KMS-11 (cell line): ENCODE results near the gene RMI1.

Experiments
- H2AFZ ChIP-seq: fragments of 200-600 bp; sonication (generic); 2 replicates; pipeline ENCODE4 v1.6.1; 2016; ENCODE audit warnings: antibody characterized with exemption, mixed run types, low read depth
- H3K27ac ChIP-seq: fragments of 200-600 bp; sonication (generic); 2 replicates; pipeline ENCODE4 v1.6.1; 2016; ENCODE audit warnings: mild to moderate bottlenecking, mixed run types
- H3K27me3 ChIP-seq: fragments of 200-600 bp; sonication (generic); 2 replicates; pipeline ENCODE4 v1.6.1; 2017; ENCODE audit warnings: mild to moderate bottlenecking, low read depth, mixed run types, moderate library complexity; ENCODE audit not compliant: insufficient read depth
- H3K36me3 ChIP-seq: fragments of 200-600 bp; sonication (generic); 2 replicates; pipeline ENCODE4 v1.6.1; 2017; ENCODE audit warnings: mild to moderate bottlenecking, mixed run types; ENCODE audit not compliant: insufficient read depth
- H3K4me1 ChIP-seq: fragments of 200-600 bp; sonication (generic); 2 replicates; pipeline ENCODE4 v1.6.1; 2016; ENCODE audit warnings: mild to moderate bottlenecking, low read depth, mixed run types; ENCODE audit not compliant: poor library complexity, severe bottlenecking
- H3K4me2 ChIP-seq: fragments of 200-600 bp; sonication (generic); 2 replicates; pipeline ENCODE4 v1.7.0; 2016; ENCODE audit warnings: mild to moderate bottlenecking, mixed run types
- H3K4me3 ChIP-seq: fragments of 200-600 bp; sonication (generic); IDR thresholded peaks from 2 replicates; pipeline ENCODE4 v1.6.1; 2017; ENCODE audit warnings: low read depth, low read length, mixed read lengths; ENCODE audit not compliant: insufficient read depth
- H3K79me2 ChIP-seq: fragments of 200-600 bp; sonication (generic); 2 replicates; pipeline ENCODE4 v1.6.1; 2016; ENCODE audit warnings: low read depth, mixed run types; ENCODE audit not compliant: insufficient read depth
- H3K9ac ChIP-seq: fragments of 200-600 bp; sonication (generic); 2 replicates; pipeline ENCODE4 v1.6.1; 2016; ENCODE audit warnings: mild to moderate bottlenecking, mixed run types
- H4K20me1 ChIP-seq: fragments of 200-600 bp; sonication (generic); 2 replicates; pipeline ENCODE4 v1.6.1; 2016; ENCODE audit warnings: mild to moderate bottlenecking, mixed run types; ENCODE audit not compliant: insufficient read depth
- TF ChIP-seq, protein P1 (sequence below): fragments of 200-600 bp; sonication (generic); conservative IDR thresholded peaks from 2 replicates; pipeline ENCODE4 v1.6.1; 2017; ENCODE audit warnings: low read depth, mild to moderate bottlenecking, antibody characterized with exemption, low read length, moderate library complexity, mixed read lengths

The RMI1 gene

DNA sequence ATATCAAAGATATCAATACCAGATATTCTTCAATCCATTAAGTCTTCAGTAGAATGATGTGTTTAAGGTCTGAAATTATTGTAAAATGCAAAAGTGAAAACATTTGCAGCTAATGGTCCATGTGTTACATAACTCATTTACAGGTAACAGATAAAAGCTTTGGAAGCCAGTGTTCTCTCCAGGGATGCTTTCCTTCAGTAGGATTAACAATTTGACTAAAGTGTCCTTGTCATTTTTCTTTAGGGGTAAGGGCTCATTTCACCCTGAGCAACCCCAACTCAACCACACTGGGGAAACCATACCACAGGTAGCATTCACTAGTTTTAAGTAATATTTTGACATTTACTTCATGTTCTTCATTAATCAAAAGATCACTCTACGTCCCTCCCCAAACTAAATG lies 13.5 kb upstream of the RMI1 start:
- no peak overlapping the region for H2AFZ ChIP-seq
- H4K20me1 ChIP-seq, result peaks cover 8% of the 10 kb centered on the region
- H3K4me2 ChIP-seq, result no peak overlapping the region
- peaks cover 8% of the 10 kb centered on the region for H3K4me1 ChIP-seq
- H3K4me3 ChIP-seq, result no peak overlapping the region
- H3K27me3 ChIP-seq, result no peaks in the 10 kb centered on the region
- H3K36me3 ChIP-seq, result peaks cover 26% of the 10 kb centered on the region; the same call in 1 of the 2 replicates
- peaks cover 19% of the 10 kb centered on the region for H3K79me2 ChIP-seq
- no peak overlapping the region for H3K9ac ChIP-seq
- H3K27ac ChIP-seq, result no peak overlapping the region; the same call in 1 of the 2 replicates
- TF ChIP-seq, protein P1, sequence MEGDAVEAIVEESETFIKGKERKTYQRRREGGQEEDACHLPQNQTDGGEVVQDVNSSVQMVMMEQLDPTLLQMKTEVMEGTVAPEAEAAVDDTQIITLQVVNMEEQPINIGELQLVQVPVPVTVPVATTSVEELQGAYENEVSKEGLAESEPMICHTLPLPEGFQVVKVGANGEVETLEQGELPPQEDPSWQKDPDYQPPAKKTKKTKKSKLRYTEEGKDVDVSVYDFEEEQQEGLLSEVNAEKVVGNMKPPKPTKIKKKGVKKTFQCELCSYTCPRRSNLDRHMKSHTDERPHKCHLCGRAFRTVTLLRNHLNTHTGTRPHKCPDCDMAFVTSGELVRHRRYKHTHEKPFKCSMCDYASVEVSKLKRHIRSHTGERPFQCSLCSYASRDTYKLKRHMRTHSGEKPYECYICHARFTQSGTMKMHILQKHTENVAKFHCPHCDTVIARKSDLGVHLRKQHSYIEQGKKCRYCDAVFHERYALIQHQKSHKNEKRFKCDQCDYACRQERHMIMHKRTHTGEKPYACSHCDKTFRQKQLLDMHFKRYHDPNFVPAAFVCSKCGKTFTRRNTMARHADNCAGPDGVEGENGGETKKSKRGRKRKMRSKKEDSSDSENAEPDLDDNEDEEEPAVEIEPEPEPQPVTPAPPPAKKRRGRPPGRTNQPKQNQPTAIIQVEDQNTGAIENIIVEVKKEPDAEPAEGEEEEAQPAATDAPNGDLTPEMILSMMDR, result no peak

- peaks cover 32% of the 10 kb centered on the region for H4K20me1 ChIP-seq
- H3K4me2 ChIP-seq, result no peak overlapping the region
- H2AFZ ChIP-seq, result no peak overlapping the region
- H3K27me3 ChIP-seq, result no peaks in the 10 kb centered on the region
- peaks cover 43% of the 10 kb centered on the region for H3K79me2 ChIP-seq
- TF ChIP-seq, protein P1, result no peak
- H3K36me3 ChIP-seq, result peaks cover 49% of the 10 kb centered on the region; the same call in 1 of the 2 replicates
- no peak overlapping the region for H3K4me3 ChIP-seq
- H3K27ac ChIP-seq, result no peak overlapping the region
- H3K9ac ChIP-seq, result no peak overlapping the region
- peaks cover 12% of the 10 kb centered on the region for H3K4me1 ChIP-seq
These were observed 11.0 kb upstream of the RMI1 start for GRCh38 chr9:83969602-83970001.

DNA sequence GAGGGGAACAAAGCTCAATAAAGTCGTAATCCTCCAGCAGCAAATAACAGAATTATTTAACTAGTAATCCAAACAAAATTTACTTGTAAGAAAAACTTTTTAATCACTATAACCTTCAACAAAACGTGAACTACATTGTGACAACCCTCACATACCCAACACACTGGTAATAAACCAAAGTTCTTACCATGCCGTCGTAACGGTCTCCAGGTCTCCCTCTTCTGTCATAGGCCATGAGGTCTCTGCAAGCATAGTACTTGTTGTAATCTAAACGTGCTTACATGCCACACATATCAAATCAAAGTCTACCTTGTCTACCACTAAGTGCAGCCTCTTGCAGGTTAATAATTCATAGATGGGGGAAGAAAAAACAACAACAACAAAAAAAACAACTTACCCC lies 9.1 kb upstream of the RMI1 start:
- H3K4me1 ChIP-seq, result peaks cover 23% of the 10 kb centered on the region
- peaks cover 51% of the 10 kb centered on the region for H4K20me1 ChIP-seq
- H3K9ac ChIP-seq, result no peak overlapping the region
- H3K4me3 ChIP-seq, result no peak overlapping the region
- TF ChIP-seq, protein P1, result no peak
- H3K4me2 ChIP-seq, result no peak overlapping the region
- H3K36me3 ChIP-seq, result peaks cover 65% of the 10 kb centered on the region
- no peaks in the 10 kb centered on the region for H3K27me3 ChIP-seq
- H2AFZ ChIP-seq, result no peak overlapping the region
- peaks cover 62% of the 10 kb centered on the region for H3K79me2 ChIP-seq
- H3K27ac ChIP-seq, result no peak overlapping the region

GRCh38 chr9:83972286-83972685 lies 8.3 kb upstream of the RMI1 start:
- no peak overlapping the region for H3K9ac ChIP-seq

More at GRCh38 chr9:83972286-83972685, 8.3 kb upstream of the RMI1 start:
- Histone ChIP-seq H3K36me3 (peaks cover 65% of the 10 kb centered on the region), H3K27ac (no peak overlapping the region), H3K4me2 (no peak overlapping the region), H3K79me2 (peaks cover 70% of the 10 kb centered on the region), H3K27me3 (no peaks in the 10 kb centered on the region), H4K20me1 (peaks cover 59% of the 10 kb centered on the region), H3K4me1 (peaks cover 31% of the 10 kb centered on the region), H3K4me3 (no peak overlapping the region), H2AFZ (no peak overlapping the region)
- TF ChIP-seq, protein P1, result no peak
